NK-92 (cell line): ENCODE data around the gene LAMA2.

Experiments
- DNase-seq: peaks from one replicate; lab custom pipeline; 2025; ENCODE audit not compliant: unreplicated experiment; lab: John Stamatoyannopoulos, UW

LAMA2 gene

DNA sequence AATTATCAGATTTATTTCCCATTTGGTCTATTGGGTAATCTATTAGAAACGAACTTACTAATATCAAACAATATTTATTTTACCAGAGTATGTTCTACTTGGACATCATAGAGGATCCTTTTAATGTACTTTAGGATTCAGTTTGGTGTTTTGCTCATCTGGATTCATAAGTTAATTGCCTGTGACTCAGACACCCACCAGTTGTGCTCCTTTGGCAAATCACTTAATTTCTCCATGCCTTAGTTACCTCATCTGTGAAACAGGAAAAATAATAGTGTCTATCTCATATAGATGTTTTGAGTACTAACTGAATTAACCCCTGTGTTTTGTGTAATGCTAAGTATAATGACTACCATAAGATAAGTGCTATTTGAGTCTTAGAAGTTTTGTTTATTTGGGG is 292.1 kb downstream of the LAMA2 start:
- DNase-seq: no peak

DNA sequence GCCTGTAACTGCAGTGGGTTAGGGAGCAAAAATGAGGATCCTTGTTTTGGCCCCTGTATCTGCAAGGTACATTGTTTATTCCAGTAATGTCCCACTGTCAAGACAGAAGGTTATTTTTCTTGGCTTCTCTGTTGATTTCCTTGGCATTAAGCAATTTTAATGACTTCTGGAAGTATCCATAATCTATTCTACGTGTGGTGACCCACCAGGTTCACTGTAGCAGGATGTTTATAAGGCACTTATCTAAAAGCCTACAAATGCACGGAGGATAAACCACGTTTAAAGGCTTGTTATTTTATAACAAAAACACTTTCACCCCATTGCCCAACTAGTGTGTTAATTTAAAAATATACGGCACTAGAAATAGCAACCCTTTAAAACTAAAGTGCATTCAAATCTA is 294.9 kb downstream of the LAMA2 start:
- no peak for DNase-seq

DNA sequence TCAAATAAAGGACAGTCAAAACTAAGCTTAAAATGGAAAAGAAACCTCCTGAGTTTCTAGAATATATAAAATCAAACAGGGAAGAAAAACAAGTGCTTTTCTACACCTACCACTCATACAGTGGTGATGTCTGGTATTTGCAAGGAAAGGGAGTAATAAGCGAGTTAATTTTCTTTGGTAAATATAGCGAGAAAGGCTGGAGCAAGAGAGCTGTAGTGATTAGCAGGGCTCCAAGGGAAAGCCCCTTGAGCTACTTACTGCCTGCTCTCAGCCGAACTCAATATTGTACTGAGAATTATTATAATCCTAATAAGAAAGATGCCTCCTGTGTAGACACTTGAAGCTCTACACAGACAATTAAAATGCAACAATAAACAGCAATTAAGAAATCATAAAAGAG is 296.3 kb downstream of the LAMA2 start:
- DNase-seq: no peak

DNA sequence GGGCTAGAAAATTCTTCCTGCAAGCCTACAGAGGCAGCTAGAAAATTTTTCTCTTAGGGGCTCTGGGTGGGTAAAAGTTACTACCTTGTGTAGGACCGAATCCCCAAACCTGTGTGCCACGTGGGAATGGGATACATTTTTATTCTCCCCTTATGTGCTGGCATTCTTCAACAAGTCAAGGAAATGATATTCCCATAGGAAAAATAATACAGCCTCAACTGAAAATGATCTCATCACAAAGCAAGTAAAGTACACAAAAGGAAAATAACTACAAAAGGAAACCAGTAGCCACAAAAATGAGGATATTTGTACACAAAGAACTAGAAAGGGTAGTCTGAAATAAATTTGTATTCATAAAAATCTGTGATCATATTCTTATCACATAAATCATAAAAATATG is 298.1 kb downstream of the LAMA2 start:
- no peak for DNase-seq

DNA sequence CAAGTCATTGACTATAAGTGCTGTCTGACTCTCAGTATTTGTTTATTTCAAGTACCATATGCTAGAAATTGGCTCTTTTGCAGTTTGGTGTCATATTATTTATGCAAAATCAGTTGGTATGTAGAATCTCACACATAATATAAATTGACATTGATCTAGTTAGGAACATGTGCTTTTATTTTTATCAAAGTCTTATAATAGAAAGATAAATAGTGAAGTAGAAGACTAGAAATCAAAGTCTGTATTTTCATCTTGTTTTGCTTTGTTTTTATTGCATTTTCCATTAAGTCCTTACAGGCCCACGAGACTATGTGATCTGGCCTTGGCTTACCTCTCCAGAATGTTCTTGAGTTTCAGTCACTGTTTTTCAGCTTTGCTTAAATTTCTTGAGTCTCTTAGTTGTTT is 300.3 kb downstream of the LAMA2 start:
- no peak for DNase-seq

DNA sequence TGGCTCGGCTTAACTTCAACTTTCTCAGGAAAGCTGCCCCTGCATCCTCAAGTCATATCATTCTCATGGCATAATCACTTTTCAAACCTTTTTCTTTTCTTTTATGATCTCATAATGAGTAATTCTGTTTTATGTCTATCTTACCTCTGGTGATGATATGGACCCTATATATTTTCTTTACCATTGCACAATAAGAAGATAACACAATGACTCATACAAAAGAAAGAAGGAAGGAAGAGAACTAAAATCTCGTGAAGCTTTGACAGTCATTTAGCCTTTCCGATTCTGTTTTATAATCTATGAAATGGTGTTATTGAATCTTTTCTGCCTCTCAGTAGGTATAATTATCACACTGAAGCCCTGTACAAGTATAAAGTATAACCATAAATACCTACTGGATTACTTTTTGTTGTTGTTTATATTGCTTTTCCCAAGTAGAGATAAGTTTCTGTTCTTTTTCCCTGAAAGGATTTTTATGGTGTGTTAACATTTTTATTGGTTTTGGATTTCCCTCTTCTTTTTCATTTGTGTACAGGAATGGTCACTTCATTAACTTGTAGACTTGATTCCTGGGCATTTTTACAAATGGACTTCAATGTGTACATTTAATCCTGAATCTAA is 300.9 kb downstream of the LAMA2 start:
- no peak for DNase-seq

DNA sequence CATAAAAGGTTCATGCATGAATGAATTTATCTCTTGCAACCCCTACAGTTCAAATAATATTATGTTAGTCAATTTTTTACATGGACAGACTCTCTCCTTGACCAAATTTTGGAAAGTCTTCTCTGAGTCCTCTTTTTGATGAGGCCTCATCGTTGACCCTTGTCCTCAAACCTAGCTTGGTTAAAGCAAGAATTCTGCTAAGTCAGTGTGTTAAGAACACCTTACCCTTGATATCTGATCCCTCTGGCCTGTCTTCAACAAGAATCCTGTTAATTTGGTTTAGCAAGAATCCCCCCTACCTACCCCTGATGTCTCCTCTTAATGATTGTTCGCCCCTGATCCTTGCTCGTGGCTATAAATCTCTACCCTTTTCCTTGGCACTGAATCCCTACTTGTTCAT is 301.4 kb downstream of the LAMA2 start:
- no peak for DNase-seq

DNA sequence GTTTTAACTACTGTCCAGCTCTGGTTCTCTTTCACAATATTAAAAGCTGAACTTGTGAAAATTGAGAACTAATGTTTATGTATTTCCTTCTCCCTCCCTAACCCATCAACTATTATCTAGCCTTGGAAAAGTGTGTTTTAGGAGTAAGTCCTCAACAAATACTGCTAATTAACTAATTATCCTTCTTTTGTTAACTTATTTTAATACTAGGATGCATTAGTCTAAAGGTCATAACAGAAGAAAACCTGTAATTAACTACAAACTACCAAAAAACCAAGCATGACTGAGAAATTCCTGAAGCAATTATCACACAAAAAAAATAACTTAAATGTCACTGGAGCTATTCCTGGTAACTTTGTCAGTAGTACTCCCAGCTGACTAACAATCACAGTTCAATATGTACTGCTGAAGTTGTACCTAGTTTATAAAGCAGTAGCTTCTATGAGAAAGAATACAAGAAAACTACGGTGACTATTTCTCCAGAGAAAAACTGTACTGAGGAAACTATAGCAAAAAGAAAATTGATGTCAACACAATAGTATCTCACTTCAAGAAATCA is 301.9 kb downstream of the LAMA2 start:
- no peak for DNase-seq

DNA sequence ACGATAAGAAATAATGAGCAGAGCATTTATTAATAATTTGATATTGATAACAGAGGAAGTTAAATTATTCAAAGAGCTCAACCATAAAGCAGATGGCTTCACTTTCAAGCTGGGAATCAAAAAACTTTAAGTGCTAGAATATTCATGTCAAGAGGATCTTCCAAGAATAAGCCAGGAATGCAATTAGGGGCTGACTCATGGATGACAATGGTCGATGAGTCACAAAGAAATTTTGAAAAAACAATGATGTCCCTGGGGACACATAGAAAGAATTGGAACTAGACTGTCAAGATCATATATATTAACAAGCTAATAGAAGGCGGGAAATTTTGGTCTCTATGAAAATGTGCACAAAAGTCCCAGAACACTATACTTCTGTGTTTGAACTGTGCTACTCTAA is 304.1 kb downstream of the LAMA2 start:
- DNase-seq: no peak

DNA sequence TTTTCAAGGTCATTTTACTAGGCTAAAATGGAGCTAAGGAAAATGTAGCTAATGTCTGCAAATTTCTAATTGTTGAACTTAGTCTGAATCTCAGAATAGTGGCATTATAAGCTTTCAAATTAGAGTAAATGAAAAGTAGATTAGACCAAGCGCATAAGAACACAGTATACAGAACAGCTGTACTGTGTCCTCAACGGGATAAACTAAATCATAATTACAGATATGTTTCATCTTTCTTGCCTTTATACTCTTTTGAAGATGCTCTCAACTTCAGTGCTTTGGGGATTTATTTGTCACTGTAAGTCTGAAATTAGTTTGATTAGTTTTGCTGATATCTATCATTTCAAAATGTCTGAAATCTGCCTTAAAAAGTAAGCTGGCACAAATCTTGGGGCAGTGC is 305.4 kb downstream of the LAMA2 start:
- DNase-seq: no peak

DNA sequence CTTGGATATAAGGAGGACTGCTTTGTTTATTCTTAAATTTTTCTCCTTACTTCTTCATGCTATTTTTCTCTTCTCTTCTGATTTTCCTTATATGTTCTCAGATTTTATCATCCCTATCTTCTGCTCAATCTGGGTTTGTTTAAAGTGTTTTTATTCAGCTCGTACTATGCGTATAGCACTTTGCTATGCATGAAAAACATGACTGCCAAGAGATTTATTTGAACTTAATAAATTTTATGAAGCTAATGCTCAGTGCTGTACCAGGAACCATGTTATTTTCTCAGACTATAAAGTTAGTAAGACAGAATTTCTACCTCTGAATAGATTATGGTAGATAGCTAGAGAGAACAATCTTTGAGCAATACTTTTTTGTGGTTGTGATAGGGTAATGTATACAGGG is 305.9 kb downstream of the LAMA2 start:
- no peak for DNase-seq

DNA sequence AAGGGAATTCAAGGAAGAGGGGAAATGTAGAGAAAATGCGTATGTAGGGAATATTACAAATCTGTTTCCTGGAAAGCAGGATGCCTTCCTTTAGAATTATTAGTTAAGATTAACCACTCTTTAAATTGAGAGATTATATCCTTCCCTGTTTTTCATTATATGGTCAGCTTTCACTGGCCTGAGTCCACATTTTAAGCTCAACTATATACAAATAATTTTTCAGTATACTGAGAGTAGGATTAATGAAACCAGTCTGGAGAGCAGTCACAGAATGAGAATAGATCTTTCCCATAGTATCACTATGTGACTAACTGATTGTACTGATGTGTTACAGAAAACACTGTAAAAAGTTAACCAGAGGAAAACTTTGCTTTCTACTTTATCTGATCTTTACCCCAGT is 306.3 kb downstream of the LAMA2 start:
- no peak for DNase-seq

DNA sequence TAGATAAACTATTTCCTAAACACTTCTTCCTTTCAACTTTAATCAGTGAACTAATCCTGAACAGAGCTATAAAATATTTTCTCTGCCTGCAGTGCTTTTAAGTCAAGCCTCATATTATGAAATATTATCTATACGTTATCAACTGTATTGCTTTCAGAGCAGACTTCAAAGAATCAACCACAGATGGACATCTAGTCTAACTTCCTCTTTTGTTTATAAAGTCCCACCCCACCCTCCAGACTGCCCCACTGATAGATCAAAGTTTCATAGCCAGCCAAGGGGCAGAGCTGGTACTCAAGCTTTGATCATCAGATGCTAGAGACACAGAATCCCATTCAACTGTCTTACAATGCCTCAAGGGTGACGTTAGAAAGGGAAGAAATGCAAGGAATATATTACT is 308.3 kb downstream of the LAMA2 start:
- DNase-seq: no peak

DNA sequence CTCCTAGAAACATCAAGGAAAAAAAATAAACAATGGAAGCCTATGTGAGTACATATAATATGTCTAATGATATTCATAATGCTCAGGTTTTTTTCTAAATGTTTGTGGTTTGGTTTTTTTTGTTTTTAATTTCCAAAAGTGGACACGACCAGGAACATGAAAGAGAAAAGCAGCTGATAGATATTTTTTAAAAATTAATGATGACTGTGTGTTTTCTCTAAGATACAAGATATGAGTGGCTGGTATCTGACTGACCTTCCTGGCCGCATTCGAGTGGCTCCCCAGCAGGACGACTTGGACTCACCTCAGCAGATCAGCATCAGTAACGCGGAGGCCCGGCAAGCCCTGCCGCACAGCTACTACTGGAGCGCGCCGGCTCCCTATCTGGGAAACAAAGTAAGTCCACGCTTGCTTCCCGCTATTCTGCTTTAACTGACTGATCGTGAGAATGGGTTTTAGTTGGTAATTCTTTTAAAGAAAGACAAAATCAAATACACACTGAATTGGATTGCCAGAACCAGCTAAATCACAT is 309.6 kb downstream of the LAMA2 start:
- DNase-seq: no peak

DNA sequence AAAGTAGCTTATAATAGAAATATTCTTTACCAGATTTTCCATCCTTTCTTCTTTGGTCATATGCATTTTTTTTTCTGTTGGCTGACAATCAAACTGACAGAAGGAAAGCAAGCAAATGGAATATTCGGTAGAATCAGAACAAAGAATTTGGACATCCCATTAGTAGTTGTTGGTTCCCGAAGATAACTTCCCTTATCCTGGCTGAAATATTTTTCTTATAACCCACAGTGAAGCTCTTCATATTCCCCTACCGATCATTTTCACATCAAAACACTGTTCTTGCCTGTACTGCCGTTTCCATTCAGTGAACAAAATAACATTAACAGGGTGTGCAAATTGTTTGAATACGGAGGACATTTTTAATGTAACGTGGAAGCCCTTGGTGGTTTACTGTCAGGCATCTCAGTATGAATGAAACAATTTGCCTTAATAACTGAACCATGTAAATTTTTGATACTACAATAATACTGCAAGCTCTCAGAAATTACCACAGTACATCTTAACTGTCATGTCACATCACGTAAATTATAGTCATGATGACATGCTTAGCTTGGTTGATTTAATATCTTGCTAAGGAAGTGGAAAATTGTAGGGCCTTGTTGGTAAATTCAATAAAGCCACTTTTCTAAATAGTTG is 311.5 kb downstream of the LAMA2 start:
- DNase-seq: no peak

DNA sequence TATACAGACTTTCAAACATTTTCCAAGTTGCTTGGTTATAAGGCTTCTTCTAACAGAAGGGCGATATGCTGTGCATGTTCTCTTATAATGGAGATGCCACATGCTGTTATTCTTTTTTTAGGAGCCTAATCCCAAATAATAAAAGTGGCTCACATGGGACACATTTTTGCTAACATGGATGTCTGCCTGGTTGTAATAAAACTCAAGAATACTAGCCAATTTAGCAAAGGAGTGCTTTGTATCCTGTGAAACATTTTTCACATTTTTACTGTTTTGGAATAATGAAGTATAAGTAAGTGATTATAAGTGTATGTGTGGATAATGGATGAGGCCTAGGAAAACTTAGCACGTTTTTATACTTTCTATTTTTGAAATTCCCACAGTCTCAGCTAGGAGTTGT is 312.2 kb downstream of the LAMA2 start:
- no peak for DNase-seq

DNA sequence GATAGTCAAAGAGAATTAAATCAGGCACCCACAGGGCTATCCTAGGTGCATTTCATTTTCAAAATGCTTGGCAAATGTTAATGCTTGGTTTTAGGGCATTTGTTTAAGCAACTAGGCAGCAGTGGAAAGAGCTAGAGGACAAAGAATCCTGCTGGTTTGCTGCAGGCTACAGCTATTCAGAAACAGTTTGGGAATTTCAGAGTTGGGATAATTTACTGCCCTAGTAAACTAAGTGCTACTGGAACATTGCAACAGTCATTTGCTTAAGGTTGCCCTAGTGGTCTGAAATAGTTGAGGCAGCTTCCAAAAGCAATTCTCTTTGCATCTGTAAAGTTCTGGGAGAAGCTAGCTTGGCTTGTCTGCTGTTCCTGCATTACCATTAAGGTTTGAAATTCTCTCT is 312.7 kb downstream of the LAMA2 start:
- no peak for DNase-seq

DNA sequence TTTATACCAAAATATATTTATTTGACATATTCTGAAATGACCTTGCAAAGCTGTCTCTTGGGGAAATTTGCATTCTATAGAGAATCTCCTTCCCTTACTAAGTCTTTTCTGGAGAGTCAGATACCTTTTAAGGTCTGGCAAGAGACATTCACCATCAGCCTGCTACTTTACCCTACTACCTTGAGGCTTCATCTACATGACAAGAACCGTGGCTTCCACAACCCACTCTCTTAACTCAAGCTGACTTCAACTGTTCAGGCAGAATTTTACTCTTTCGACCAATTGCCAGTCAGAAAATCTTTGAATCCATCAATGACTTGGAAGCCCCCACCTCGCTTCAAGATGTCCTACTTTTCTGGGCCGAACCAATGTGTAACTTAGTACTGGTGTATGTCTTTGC is 314.2 kb downstream of the LAMA2 start:
- DNase-seq: no peak

DNA sequence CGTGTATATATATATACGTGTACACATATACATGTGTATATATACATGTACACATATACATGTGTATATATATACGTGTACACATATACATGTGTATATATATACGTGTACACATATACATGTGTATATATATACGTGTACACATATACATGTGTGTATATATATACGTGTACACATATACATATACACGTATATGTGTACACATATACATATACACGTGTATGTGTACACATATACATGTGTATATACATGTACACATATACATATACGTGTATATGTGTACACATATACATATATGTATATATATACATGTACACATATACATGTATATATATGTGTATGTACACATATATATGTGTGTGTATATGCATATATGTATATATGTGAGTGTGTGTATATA is 317.2 kb downstream of the LAMA2 start:
- DNase-seq: no peak

DNA sequence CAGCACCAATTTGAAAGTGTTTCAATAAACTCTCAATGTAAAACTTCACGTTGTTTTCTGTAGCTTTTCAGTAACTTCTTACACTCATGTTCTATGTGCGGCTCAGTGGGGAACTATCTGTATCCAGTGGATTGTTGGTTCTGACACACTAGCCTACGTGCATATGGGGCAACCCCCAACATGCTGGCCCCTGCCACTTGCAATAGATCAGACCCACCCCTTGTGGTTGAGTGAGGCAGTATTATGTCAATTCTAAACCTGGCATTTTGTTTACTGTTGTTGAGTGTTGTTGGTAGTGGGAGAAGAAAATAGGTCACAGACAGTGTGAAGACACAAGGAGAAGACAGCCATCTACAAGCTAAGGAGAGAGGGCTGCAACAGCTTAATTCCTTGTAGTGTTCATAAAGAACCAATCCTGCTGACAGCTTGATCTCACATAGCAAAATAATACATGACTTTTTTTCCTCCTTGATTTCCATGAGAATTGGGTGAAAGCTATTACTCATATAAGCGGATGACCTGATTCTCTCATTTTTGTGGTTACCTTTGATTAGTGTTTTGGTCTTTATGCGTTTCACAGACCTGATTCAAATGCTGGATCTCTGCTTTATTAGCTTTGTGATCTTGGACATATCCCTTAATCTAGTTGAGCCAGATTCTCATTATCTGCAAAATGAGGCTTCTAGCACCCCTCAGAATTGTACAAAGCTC is 320.4 kb downstream of the LAMA2 start:
- no peak for DNase-seq

DNA sequence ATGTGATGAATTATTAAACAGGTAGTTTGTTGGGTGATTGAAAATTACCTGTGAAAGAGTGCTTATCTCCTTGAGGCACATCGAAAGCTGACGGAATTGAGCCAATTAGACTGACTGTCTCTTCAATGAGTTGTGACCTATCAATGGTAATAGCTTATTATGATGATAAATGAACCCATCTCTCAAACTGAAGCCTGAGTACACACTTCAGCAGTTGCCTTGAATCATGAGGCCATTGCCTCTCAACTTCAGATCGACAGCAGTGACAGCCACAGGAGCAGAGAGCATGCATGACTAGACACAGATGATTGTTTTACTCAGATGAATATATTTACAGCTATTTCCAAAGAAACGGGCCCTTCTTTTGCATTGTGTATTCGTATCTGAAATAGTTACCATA is 323.9 kb downstream of the LAMA2 start:
- DNase-seq: no peak

DNA sequence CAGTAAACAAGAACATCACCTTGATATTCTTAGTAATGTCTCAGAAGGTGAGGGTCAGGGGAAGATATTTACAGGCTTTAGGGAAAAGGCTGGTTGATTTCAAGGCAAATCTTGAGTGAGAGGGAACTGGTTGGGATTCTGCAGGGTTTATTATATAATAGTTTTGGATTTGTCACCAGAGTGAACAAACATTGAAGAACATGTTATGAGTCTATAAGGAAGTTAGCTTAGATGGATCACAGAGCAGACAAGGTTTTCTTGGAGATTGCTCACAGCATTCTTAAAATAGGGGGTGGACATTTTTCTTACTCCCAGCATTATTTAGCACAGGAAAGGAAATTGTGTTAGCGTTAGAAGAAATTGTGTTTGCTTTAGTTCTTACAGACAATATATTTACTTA is 324.9 kb downstream of the LAMA2 start:
- DNase-seq: no peak
